Gastroesophageal sphincter (tissue), 4 donors: ENCODE data around the gene SLC16A9. TPM values are rescaled to one million over a fixed set of nuclear protein-coding genes. Genes with fewer than 3 reads are reported as not detected.

ENCODE experiments used
- ATAC-seq: fragments of 150-250 bp; one replicate; pipeline ENCODE4 v1.9.1; 2016; ENCODE audit warnings: mild to moderate bottlenecking, moderate library complexity
- H3K27ac ChIP-seq, 4 donors: fragments of 200-600 bp; sonication (generic) in 3 of 4; 1 replicate in 3 of 4; 2 replicates in 1 of 4; pipeline ENCODE4 v1.5.1; 2016 to 2019
- H3K27me3 ChIP-seq: fragments of 200-600 bp; sonication (generic); one replicate; pipeline ENCODE4 v1.5.1; 2019
- H3K36me3 ChIP-seq, 2 donors: fragments of 200-600 bp; sonication (generic); one replicate each; pipeline ENCODE4 v1.5.1; 2019; ENCODE audit warnings: control low read depth in 1 of 2
- H3K4me1 ChIP-seq, 3 donors: fragments of 200-600 bp; sonication (generic); 1 replicate in 2 of 3; 2 replicates in 1 of 3; pipeline ENCODE4 v1.5.1; 2016 to 2019; ENCODE audit warnings: control low read depth in 2 of 3
- H3K4me3 ChIP-seq, 2 donors: fragments of 200-600 bp; sonication (generic); one replicate each; pipeline ENCODE4 v1.5.1; 2019; ENCODE audit warnings: mild to moderate bottlenecking in 1 of 2, moderate library complexity in 1 of 2
- H3K9me3 ChIP-seq, 3 donors: fragments of 200-600 bp; sonication (generic); one replicate each; pipeline ENCODE4 v1.5.1; 2017 to 2019; ENCODE audit warnings: control low read depth in 2 of 3
- EP300 ChIP-seq: sonication (generic); formaldehyde crosslinking; IDR thresholded peaks from one replicate; pipeline ENCODE4 v1.6.1; 2017; ENCODE audit warnings: antibody characterized with exemption, mild to moderate bottlenecking
- POLR2A ChIP-seq, 2 donors: fragments of 450-650 bp; IDR thresholded peaks; one replicate each; pipeline ENCODE4 v1.6.1; 2017; ENCODE audit warnings: antibody characterized with exemption in 2 of 2, mild to moderate bottlenecking in 2 of 2, moderate library complexity in 1 of 2
- POLR2AphosphoS5 ChIP-seq: sonication (generic); formaldehyde crosslinking; IDR thresholded peaks from one replicate; pipeline ENCODE4 v1.6.1; 2017; ENCODE audit warnings: antibody characterized with exemption
- WGBS, 2 donors: methylation state at CpG; one replicate each; pipeline ENCODE4 v1.1.5; 2018; ENCODE audit warnings: low coverage in 1 of 2; 5-methylcytosine and 5-hydroxymethylcytosine counted together
- total RNA-seq, 4 donors: library from RNA; depleted of rRNA; stranded (reverse); fragments of >200 nt; gene quantifications; one replicate each; pipeline ENCODE4 v1.1.0, GENCODE V29; 2016
- TF ChIP-seq, protein P1 (sequence below), 4 experiments: fragments of 200-600 bp in 2 of 4; fragments of 450-650 bp in 2 of 4; sonication (generic) in 1 of 4; IDR thresholded peaks; one replicate each; pipeline ENCODE4 v1.5.1; 2017 to 2019; ENCODE audit warnings: antibody characterized with exemption in 4 of 4, mild to moderate bottlenecking in 2 of 4, moderate library complexity in 2 of 4

Gene SLC16A9
- total RNA-seq, 4 donors from 2014 or later: 0.54 to 2.2 (median 1.2) TPM

DNA sequence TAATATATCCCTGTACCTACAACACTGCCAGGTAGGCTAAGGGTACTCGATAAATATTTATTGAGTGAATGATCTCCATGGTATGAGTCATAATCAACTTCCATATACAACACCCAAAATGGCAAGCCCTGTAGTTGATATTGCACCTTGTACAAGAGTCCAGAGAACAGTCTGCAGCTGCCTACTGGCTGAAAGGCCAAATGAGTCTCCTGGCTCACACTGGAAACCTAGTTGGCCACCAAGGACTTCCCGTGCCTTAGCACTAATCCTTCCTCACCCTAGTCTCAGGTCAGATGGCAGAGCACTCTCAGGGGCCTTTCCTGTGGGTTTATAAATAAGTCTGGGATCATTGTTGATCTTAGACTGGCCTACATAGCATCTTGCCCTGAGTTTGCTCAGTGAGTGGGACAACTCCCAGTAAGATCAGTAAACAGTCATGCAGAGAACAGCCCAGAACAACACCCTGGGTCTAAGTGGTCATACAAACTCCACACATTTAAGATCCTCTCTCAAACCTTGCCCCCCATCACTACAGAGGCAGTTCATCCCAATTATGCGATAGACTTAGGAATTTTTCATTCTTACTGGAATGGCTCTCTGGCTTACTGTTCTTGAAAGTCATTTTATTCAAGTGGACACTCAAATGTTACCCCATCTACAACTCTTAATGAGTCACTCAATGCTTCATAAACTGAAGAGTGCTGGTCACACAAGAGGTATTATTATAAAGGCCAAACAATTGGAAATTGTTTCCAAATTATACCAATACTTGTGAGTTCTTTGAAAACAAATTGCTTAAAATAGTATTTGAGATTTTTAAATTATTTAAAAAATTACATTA, 14.7 kb upstream of the SLC16A9 start:
- Histone ChIP-seq H3K27ac (no peak overlapping the region), H3K4me1 (no peaks in the 10 kb centered on the region), H3K27me3 (no peaks in the 10 kb centered on the region), H3K36me3 (no peaks in the 10 kb centered on the region), H3K9me3 (no peaks in the 10 kb centered on the region), H3K4me3 (no peak overlapping the region)
- ATAC-seq: no peak
- TF ChIP-seq EP300 (no peak), POLR2A (IDR thresholded peaks at IDR 0.05) (no peak), POLR2AphosphoS5 (no peak)
- TF ChIP-seq, protein P1, sequence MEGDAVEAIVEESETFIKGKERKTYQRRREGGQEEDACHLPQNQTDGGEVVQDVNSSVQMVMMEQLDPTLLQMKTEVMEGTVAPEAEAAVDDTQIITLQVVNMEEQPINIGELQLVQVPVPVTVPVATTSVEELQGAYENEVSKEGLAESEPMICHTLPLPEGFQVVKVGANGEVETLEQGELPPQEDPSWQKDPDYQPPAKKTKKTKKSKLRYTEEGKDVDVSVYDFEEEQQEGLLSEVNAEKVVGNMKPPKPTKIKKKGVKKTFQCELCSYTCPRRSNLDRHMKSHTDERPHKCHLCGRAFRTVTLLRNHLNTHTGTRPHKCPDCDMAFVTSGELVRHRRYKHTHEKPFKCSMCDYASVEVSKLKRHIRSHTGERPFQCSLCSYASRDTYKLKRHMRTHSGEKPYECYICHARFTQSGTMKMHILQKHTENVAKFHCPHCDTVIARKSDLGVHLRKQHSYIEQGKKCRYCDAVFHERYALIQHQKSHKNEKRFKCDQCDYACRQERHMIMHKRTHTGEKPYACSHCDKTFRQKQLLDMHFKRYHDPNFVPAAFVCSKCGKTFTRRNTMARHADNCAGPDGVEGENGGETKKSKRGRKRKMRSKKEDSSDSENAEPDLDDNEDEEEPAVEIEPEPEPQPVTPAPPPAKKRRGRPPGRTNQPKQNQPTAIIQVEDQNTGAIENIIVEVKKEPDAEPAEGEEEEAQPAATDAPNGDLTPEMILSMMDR (IDR thresholded peaks at IDR 0.05): no peak
- 92 to 100% methylated on average over 2 of the region's 3 CpGs for WGBS, 2 donors

DNA sequence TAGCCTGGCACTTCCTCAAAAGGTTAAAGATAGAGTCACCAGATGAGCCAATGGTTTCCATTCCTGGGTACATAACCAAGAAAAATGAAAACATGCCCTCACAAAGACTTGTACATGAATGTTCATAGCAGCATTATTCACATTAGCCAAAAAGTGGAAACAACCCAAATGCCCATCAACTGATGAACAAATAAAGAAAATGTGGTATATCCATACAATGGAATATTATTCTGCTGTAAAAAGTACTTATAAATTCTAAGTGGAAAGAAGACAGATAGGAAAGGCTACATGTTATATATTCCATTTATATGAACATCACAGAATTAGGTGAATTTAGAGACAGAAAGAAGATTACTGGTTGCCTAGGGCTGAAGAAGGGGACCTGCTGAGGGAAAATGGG, 10.7 kb upstream of the SLC16A9 start:
- TF ChIP-seq, protein P1 (IDR thresholded peaks at IDR 0.05): no peak
- no peak for TF ChIP-seq EP300
- no peak for TF ChIP-seq POLR2AphosphoS5
- no peak for TF ChIP-seq POLR2A (IDR thresholded peaks at IDR 0.05)
- no peak for ATAC-seq
- Histone ChIP-seq H3K27me3 (no peaks in the 10 kb centered on the region), H3K36me3 (no peaks in the 10 kb centered on the region), H3K9me3 (no peaks in the 10 kb centered on the region), H3K27ac (no peak overlapping the region), H3K4me3 (no peak overlapping the region), H3K4me1 (no peaks in the 10 kb centered on the region)

DNA sequence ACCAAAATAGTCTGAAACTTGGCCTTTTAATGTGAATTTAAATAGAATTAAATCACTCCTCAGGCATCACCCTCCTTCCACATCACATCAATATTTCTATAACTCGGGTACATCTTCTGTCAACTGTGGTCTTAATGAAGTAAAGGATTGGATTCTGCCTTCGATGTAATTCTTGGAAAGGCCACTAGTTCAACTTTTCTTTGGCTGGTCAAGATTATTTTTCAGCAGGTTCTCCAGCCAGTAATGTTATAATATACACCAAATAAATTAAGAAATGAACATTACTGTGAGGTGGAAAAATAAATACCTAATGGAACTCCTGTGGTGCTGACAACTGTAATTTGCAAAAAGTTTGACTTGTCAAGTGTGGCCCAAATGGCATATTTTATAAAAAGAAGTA, 9.7 kb upstream of the SLC16A9 start:
- Histone ChIP-seq H3K9me3 (no peaks in the 10 kb centered on the region), H3K27ac (no peak overlapping the region), H3K4me1 (no peaks in the 10 kb centered on the region), H3K4me3 (no peak overlapping the region), H3K27me3 (no peaks in the 10 kb centered on the region), H3K36me3 (no peaks in the 10 kb centered on the region)
- no peak for ATAC-seq
- TF ChIP-seq POLR2AphosphoS5 (no peak), POLR2A (IDR thresholded peaks at IDR 0.05) (no peak), EP300 (no peak)
- TF ChIP-seq, protein P1 (IDR thresholded peaks at IDR 0.05): no peak
- 57 to 58% methylated on average over 2 of the region's 2 CpGs for WGBS, 2 donors

DNA sequence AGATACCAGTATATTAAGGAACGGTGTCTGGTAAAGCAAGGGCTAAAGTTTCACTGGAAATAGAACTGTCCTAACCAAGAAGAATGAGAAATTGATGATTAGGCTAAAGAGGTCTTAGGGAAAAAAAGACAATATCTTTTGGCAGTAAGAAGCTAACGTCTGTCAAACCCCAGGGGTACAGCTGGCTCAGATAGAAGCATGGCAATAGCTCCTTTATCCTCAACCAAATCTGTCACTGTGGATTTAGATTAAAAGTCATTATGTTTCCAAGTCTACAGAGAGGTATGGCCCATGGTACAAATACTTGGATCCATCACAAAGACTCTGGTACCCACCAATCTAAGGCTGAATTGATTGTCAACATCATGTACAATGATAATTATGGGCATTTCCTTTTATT, 8.6 kb upstream of the SLC16A9 start:
- ATAC-seq: no peak
- Histone ChIP-seq H3K27me3 (no peaks in the 10 kb centered on the region), H3K4me1 (no peaks in the 10 kb centered on the region), H3K36me3 (no peaks in the 10 kb centered on the region), H3K9me3 (no peaks in the 10 kb centered on the region), H3K4me3 (no peak overlapping the region), H3K27ac (no peak overlapping the region)
- TF ChIP-seq POLR2A (IDR thresholded peaks at IDR 0.05): no peak
- TF ChIP-seq POLR2AphosphoS5: no peak
- TF ChIP-seq, protein P1 (IDR thresholded peaks at IDR 0.05): no peak
- WGBS, 2 donors: 59 to 71% methylated on average over 2 of the region's 2 CpGs

DNA sequence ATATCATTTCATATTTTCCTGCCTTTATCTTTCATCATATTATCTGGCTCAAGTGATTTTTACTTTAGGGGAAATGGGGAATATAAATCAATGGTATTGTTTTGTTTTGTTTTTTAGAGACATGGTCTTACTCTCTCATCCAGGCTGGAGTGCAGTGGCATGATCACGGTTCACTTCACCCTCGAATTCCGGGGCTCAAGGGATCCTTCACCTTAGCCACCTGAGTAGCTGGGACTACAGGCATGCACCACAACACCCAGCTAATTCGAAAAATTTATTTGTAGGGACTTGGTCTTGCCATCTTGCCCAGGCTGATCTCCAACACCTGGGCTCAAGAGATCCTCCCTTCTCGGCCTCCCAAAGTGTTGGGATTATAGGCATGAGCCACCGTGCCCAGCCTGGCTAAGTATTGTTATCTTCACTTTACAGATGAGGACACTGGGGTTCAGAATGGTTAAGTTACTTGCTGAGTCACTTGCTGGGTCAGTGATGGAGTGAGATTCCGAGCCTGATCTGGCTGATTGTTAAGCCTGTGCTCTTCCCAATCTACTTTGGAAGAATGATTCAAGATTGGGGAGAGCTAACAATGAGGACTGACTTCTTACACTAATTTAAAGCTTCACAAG, 3.7 kb upstream of the SLC16A9 start:
- Histone ChIP-seq H3K9me3 (no peaks in the 10 kb centered on the region), H3K4me1 (peaks cover 0 to 23% (median 8%) of the 10 kb centered on the region in 3 donors), H3K4me3 (no peak overlapping the region), H3K27me3 (peaks cover 7% of the 10 kb centered on the region), H3K36me3 (no peaks in the 10 kb centered on the region), H3K27ac (no peak overlapping the region)
- 95 to 100% methylated on average over 4 of the region's 7 CpGs for whole genome bisulfite sequencing, 2 donors
- TF ChIP-seq, protein P1 (IDR thresholded peaks at IDR 0.05): no peak
- TF ChIP-seq POLR2A (IDR thresholded peaks at IDR 0.05) (no peak), POLR2AphosphoS5 (no peak), EP300 (no peak)
- ATAC-seq: no peak
